HCT116 (cell line): ENCODE data around the gene COG8.

ENCODE experiments used
- FOSL1 ChIP-seq: IDR thresholded peaks from 2 replicates; pipeline ENCODE4 v1.6.1; 2012; ENCODE audit warnings: low read depth
- JUND ChIP-seq: IDR thresholded peaks from 2 replicates; pipeline ENCODE4 v1.6.1; 2012
- POLR2A ChIP-seq: IDR thresholded peaks from 2 replicates; pipeline ENCODE4 v1.7.0; 2011; ENCODE audit warnings: borderline replicate concordance; ENCODE audit not compliant: insufficient read depth, insufficient read length; ENCODE audit errors: extremely low read depth
- POLR2AphosphoS5 ChIP-seq: IDR thresholded peaks from 2 replicates; pipeline ENCODE4 v1.6.1; 2011; ENCODE audit warnings: mild to moderate bottlenecking, low read depth, low read length, moderate library complexity
- TF ChIP-seq, protein P1 (sequence below), 3 experiments: fragments of 200-600 bp in 1 of 3; sonication (generic) in 1 of 3; IDR thresholded peaks in 2 of 3; conservative IDR thresholded peaks in 1 of 3; 2 replicates each; pipeline ENCODE4 v1.5.1; 2012 to 2017; ENCODE audit warnings: low read depth in 2 of 3, low read length in 2 of 3, antibody characterized with exemption in 1 of 3, borderline replicate concordance in 1 of 3, control low read depth in 1 of 3, mild to moderate bottlenecking in 1 of 3, mixed read lengths in 1 of 3, mixed run types in 1 of 3, moderate library complexity in 1 of 3; ENCODE audit not compliant: insufficient read depth in 1 of 3
- TF ChIP-seq, protein P2 (sequence below): IDR thresholded peaks from 2 replicates; pipeline ENCODE4 v1.6.1; 2012; ENCODE audit warnings: low read depth
- TF ChIP-seq, protein P3 (sequence below): IDR thresholded peaks from 2 replicates; pipeline ENCODE4 v1.6.1; 2012

DNA sequence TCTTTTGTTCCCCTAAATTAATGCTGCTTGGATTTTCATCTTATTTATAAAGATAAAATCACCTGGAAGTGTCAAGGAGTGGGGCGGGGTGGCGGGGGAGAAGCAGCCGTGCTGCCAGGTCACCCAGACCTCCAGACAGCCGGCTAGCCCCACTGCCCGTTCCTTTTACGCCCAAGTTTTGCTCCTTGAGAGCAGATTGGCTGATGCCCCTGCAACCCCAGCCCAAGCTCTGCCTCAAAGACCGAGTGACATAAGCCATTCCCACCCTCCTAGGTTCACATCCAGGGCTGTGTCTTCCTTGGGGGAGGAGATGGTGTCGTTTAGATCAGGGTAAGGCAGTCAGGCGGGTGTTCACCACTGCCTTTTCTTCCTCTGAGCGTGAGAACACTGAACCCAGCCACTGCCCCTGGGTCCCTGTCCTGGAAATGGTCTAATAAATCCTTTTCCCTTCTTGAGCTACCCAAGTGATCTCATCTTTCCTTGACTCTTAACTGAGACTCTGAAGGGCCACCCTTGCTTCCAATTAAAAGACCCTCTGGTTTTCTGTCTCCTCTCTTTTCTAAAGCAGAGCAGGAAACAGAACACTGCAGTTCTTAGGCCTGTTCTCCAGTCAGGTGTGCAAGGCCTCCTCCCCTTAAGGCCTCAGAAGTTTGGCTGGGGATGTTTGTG lies 14.6 kb downstream of the COG8 start:
- TF ChIP-seq, protein P1, sequence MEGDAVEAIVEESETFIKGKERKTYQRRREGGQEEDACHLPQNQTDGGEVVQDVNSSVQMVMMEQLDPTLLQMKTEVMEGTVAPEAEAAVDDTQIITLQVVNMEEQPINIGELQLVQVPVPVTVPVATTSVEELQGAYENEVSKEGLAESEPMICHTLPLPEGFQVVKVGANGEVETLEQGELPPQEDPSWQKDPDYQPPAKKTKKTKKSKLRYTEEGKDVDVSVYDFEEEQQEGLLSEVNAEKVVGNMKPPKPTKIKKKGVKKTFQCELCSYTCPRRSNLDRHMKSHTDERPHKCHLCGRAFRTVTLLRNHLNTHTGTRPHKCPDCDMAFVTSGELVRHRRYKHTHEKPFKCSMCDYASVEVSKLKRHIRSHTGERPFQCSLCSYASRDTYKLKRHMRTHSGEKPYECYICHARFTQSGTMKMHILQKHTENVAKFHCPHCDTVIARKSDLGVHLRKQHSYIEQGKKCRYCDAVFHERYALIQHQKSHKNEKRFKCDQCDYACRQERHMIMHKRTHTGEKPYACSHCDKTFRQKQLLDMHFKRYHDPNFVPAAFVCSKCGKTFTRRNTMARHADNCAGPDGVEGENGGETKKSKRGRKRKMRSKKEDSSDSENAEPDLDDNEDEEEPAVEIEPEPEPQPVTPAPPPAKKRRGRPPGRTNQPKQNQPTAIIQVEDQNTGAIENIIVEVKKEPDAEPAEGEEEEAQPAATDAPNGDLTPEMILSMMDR (IDR thresholded peaks at IDR 0.05 in 2 of 3, conservative IDR thresholded peaks at IDR 0.05 in 1 of 3; ENCODE audit: borderline replicate concordance in 1 of 3, insufficient read depth in 1 of 3, low read depth in 2 of 3, low read length in 2 of 3), result no peak
- TF ChIP-seq POLR2AphosphoS5, result no peak
- no peak for TF ChIP-seq POLR2A
- TF ChIP-seq JUND, result no peak
- TF ChIP-seq FOSL1, result no peak
- TF ChIP-seq, protein P2, sequence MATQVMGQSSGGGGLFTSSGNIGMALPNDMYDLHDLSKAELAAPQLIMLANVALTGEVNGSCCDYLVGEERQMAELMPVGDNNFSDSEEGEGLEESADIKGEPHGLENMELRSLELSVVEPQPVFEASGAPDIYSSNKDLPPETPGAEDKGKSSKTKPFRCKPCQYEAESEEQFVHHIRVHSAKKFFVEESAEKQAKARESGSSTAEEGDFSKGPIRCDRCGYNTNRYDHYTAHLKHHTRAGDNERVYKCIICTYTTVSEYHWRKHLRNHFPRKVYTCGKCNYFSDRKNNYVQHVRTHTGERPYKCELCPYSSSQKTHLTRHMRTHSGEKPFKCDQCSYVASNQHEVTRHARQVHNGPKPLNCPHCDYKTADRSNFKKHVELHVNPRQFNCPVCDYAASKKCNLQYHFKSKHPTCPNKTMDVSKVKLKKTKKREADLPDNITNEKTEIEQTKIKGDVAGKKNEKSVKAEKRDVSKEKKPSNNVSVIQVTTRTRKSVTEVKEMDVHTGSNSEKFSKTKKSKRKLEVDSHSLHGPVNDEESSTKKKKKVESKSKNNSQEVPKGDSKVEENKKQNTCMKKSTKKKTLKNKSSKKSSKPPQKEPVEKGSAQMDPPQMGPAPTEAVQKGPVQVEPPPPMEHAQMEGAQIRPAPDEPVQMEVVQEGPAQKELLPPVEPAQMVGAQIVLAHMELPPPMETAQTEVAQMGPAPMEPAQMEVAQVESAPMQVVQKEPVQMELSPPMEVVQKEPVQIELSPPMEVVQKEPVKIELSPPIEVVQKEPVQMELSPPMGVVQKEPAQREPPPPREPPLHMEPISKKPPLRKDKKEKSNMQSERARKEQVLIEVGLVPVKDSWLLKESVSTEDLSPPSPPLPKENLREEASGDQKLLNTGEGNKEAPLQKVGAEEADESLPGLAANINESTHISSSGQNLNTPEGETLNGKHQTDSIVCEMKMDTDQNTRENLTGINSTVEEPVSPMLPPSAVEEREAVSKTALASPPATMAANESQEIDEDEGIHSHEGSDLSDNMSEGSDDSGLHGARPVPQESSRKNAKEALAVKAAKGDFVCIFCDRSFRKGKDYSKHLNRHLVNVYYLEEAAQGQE, result no peak
- TF ChIP-seq, protein P3, sequence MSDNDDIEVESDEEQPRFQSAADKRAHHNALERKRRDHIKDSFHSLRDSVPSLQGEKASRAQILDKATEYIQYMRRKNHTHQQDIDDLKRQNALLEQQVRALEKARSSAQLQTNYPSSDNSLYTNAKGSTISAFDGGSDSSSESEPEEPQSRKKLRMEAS, result no peak
